HG02970 (cell line): ENCODE data around the gene RAB29.

ENCODE experiments used
- ATAC-seq: cut with Tn5 transposase; IDR thresholded peaks from one replicate; pipeline ENCODE4 v1.9.1; 2021; ENCODE audit warnings: mild to moderate bottlenecking, moderate library complexity, moderate number of reproducible peaks; ENCODE audit not compliant: unreplicated experiment, low FRiP score

The RAB29 gene

DNA sequence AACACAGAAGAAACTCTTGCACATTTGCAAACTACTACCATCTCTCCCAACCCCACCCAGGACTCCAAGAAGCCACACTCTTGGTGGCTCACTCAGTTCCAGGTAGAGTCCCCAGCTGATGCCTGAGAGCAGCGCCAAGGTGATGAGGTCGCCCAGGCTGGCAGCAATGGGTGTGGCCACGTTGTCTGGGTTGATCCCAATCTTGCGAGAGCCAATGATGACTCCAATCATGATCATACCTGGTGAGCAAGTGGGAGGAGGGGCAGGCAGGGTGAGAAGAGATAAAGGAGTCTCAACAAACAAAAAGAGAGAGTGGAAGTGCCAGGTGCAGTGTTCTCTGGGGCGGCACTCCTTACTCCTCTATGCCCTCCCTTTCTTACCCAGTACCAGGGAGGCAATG lies 23.3 kb upstream of the RAB29 start:
- ATAC-seq: no peak

- ATAC-seq: no peak
Observed at GRCh38 chr1:205797168-205797567, 21.9 kb upstream of the RAB29 start.

- ATAC-seq: no peak
Observed at GRCh38 chr1:205794011-205794730, 18.9 kb upstream of the RAB29 start.

GRCh38 chr1:205792961-205793673 lies 17.8 kb upstream of the RAB29 start:
- no peak for ATAC-seq

DNA sequence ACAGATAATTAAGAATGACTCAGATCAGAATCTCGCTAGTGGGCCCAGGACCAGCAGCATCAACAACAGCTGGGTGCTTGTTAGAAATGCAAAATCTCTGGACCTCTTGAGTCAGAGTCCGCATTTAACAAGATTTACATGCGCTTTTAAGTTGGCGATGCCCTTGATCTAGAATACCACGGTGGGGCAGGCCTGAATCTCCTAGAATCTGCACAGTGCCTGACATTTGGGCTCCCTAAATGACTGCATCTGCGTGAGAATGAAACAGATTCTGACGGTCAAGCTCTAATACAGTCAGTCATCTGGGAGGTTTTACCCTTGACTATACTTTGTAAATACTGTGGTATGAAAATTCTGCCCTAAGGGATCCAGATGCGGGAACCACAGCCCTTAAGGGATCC lies 17.2 kb upstream of the RAB29 start:
- ATAC-seq: no peak

- no peak for ATAC-seq
Observed at GRCh38 chr1:205791568-205792180, 16.4 kb upstream of the RAB29 start.

- no peak for ATAC-seq
Observed at GRCh38 chr1:205787287-205787916, 12.1 kb upstream of the RAB29 start.

GRCh38 chr1:205786601-205787000 lies 11.3 kb upstream of the RAB29 start:
- no peak for ATAC-seq

GRCh38 chr1:205785446-205785845 lies 10.2 kb upstream of the RAB29 start:
- no peak for ATAC-seq

DNA sequence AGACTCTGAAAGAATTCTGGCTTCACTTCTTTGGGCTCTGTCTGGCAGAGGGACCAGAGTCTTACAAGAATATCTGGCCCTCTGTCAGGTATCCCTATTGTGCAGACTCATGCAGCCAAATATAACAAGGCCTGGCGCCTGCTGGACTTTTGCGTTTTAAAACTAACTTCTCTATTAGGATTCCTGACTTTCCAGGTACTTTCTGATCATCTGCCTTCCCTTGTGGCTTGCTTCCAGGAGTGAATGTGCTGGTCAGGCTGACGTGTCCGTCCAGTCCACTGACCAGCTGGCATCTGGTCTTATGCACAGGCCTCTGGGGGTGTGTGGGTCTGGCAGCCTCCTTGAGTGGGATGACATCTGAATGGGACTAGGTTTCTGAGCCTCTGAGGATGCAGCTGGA lies 8.6 kb upstream of the RAB29 start:
- ATAC-seq: no peak

DNA sequence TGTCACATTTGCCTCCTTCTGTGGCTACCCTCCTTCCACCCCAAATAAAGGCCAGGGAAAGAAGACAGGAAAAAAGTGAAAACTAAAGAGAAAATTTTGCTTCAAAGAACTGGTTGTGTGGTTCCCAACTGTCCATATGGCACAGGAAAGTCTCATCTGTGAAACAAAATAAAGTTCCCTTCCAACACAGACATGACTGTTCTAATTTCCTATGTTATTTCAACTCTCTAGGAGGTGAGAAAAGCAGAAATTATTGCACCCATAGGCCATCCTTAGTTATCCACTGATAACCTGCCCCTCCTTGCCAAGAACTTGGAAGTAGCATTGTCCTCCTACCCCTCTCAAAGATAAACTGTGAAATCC lies 8.1 kb upstream of the RAB29 start:
- no peak for ATAC-seq

- ATAC-seq: no peak
Observed at GRCh38 chr1:205782627-205783432, 7.5 kb upstream of the RAB29 start.

DNA sequence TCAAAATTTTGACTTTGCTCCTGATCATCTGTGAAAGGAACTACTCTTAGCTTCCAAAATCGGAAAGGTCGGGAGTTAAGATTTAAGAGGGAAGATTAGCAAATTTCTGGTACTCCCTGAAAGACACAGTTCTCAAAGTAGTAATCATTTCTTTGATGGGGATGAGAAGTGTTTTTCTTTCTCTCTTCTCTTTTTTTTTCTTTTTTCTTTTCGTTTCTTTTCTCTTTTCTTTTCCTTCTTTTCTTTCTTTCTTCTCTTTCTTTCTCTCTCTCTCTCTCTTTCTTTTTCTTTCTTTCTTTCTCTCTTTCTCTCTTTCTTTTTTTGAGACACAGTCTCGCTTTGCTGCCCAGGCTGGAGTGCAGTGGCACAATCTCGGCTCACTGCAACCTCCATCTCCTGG lies 5.1 kb upstream of the RAB29 start:
- ATAC-seq: no peak

- ATAC-seq: no peak
Observed at GRCh38 chr1:205777994-205778393, 2.7 kb upstream of the RAB29 start.

DNA sequence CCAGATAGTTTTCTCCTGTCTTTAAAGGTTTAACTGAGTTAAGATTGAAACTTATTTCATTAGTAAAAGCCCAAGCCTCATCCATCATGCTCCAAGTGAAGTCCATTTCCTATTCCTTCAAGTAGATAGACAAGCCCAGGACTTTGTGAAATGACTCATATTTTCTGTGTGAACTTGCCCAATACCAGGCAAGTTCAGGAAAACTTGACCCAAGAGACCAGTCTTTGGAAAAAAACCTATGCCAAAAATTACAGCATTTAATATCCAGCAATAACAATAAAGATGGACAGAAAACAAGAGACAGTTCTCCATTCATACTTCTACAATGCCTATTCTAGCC lies 405 bp upstream of the RAB29 start:
- no peak for ATAC-seq

DNA sequence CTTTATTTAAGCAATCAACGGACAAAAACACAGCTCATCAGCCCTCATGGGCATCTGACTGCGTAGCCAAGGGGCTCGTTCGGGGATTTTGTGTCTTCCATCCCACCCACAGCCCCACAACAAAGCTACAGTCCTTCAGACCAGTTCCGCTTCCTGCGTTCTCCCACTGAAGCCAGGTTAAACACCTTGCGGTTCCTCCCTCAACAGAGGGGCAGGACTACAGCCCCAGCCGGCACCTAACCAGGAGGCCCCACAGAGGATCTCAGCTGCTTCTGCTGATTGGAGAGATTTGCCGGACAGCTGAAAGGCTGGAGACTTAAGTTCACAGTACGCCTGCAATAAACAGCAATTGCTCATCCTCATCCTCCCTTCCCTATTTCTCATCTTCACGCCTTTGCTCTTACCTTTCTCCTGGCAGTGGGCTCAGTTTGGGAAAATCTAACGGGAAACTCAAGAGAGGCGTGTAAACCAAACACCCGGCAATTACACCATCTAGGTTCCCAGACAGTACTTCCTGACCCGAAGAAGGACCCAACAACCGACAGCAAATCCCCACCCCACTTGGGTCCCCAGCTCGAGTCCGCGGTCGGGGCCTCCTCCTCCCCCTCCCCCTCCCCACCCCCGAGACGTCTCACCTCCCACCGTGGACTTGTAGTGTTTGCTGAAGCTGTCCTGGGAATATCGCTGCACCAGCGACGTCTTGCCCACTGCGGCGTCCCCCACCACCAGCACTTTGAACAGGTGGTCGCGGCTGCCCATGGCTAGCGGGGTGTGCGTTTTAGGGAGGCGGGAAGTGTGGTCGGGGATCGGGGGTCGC lies 876 bp downstream of the RAB29 start:
- no peak for ATAC-seq

- no peak for ATAC-seq
Observed at GRCh38 chr1:205772607-205773032, 2.7 kb downstream of the RAB29 start.

GRCh38 chr1:205770618-205771017 lies 4.7 kb downstream of the RAB29 start:
- ATAC-seq: no peak

DNA sequence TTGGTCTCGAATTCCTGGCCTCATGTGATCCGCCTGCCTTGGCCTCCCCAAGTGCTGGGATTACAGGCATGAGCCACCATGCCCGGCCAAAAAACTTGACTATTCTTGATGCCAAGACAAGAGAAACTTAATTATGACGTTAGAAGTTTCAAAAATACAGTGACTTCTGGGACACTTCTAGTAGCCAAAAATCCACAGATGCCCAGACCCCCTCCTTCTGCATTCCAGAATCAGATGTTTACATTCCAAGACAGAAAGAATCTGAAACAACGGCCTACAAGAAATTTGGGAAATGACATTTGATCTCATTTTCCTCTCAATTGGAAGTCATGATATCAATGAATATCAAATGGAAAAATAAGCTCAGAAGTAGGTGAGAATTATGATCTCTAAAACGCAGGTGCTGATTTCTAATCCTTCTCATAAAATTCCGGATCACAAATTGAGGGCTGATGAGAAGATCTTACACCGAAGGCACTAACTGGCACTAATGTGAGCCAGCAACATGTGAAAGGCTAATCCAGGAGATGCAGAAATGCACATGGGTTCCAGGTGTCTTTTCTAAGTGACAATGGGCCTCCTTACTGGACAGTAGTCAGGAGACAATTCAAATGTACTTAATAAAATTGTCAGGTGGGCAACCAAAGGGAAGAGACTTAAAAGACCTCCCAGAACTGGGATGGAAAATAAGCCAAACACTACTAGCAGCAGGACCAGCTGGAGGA lies 5.5 kb downstream of the RAB29 start:
- no peak for ATAC-seq
